Peyer's patch (tissue), 4 donors: Measurements from ENCODE around the gene PITPNM1.

Experiments used
- POLR2A ChIP-seq, 2 donors: fragments of 450-650 bp; IDR thresholded peaks; one replicate each; pipeline ENCODE4 v1.5.1; 2017; ENCODE audit warnings: antibody characterized with exemption in 2 of 2, mild to moderate bottlenecking in 2 of 2, moderate library complexity in 2 of 2
- TF ChIP-seq, protein P1 (sequence below), 6 experiments: fragments of 450-650 bp in 4 of 6; fragments of 200-600 bp in 2 of 6; sonication (generic) in 1 of 6; IDR thresholded peaks; one replicate each; pipeline ENCODE4 v1.5.1; 2017 to 2019; ENCODE audit warnings: antibody characterized with exemption in 6 of 6, mild to moderate bottlenecking in 3 of 6, moderate library complexity in 1 of 6

DNA sequence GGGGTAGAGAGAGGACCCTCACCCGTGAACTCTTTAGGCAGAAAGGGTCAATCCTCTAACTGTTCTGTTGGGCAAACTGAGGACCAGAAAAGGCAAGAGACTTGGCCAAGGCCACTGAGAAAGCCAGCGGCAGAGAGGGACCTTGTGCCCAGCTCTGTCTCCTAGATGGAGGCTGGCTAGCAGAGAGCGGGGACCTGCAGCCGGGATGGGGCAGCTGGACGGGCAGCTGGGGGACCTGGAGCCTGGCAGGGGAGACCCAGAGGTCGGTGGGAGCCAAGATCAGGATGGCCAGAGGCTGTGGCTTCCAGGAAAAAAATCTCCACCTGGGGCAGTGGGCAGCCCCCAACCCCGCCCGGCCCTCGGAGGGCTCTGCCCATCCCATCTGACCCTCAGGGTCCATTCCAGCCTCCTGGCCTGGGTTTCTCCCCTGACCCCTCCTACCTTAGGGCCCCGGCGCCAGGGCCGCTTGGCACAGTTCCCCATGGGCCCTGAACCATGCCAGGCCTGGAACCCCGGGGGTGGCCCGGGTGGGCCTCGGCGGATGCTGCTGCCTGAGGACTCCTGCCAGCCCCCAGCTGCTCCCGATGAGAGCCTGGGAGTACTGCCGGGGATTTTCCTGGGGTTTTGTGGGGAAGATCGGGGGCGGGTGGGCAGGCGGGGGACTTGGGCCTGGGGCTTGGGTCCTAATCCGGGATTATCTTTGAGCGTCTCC is 17.8 kb upstream of the PITPNM1 start, which contains the start of gene CABP2:
- TF ChIP-seq, protein P1, sequence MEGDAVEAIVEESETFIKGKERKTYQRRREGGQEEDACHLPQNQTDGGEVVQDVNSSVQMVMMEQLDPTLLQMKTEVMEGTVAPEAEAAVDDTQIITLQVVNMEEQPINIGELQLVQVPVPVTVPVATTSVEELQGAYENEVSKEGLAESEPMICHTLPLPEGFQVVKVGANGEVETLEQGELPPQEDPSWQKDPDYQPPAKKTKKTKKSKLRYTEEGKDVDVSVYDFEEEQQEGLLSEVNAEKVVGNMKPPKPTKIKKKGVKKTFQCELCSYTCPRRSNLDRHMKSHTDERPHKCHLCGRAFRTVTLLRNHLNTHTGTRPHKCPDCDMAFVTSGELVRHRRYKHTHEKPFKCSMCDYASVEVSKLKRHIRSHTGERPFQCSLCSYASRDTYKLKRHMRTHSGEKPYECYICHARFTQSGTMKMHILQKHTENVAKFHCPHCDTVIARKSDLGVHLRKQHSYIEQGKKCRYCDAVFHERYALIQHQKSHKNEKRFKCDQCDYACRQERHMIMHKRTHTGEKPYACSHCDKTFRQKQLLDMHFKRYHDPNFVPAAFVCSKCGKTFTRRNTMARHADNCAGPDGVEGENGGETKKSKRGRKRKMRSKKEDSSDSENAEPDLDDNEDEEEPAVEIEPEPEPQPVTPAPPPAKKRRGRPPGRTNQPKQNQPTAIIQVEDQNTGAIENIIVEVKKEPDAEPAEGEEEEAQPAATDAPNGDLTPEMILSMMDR (IDR thresholded peaks at IDR 0.05) = no peak
- TF ChIP-seq POLR2A (IDR thresholded peaks at IDR 0.05) = no peak
